H1 (cell line): Measurements from ENCODE around the gene MMS22L. TPM values are rescaled to one million over a fixed set of nuclear protein-coding genes. Genes with fewer than 3 reads are reported as not detected.

Experiments
- CTCF ChIA-PET: fragments of 300-600 bp; sonication (Branson Sonifier 250); formaldehyde crosslinking; loops from one replicate; lab custom pipeline; 2021; ENCODE audit not compliant: partially characterized antibody; lab: Charles Lee
- POLR2A ChIA-PET: fragments of 300-600 bp; sonication (Branson Sonifier 250); formaldehyde crosslinking; loops from one replicate; lab custom pipeline; 2021; ENCODE audit warnings: inconsistent platforms; ENCODE audit not compliant: partially characterized antibody; lab: Charles Lee
- DNase-seq, 2 experiments: peaks; one replicate each; pipeline versions ENCODE4 v3.0.0 to v3.0.0-alpha.2; 2010 to 2022; ENCODE audit warnings: low spot score in 2 of 2, low read depth in 1 of 2, mixed read lengths in 1 of 2
- FAIRE-seq: peaks from 2 replicates; lab custom pipeline; 2011; peaks lifted over from hg19 to GRCh38; lab: Jason Lieb, UNC
- H2AFZ ChIP-seq: 2 replicates; pipeline ENCODE4 v1.8.1; 2012; ENCODE audit warnings: low read length, inconsistent platforms
- H2AK5ac ChIP-seq: 2 replicates; pipeline ENCODE4 v1.6.1; 2013; ENCODE audit warnings: low read depth, low read length
- H2BK120ac ChIP-seq: replicated peaks from 2 replicates; pipeline ENCODE3; 2013; ENCODE audit warnings: low read depth, low read length, inconsistent platforms
- H2BK12ac ChIP-seq: 2 replicates; pipeline ENCODE4 v1.6.1; 2013; ENCODE audit warnings: low read depth, low read length
- H2BK15ac ChIP-seq: 2 replicates; pipeline ENCODE4 v1.6.1; 2013; ENCODE audit warnings: low read length
- H2BK20ac ChIP-seq: 2 replicates; pipeline ENCODE4 v1.6.1; 2013; ENCODE audit warnings: low read length
- H2BK5ac ChIP-seq: 2 replicates; pipeline ENCODE4 v1.6.1; 2013; ENCODE audit warnings: low read depth, low read length
- H3K14ac ChIP-seq: 2 replicates; pipeline ENCODE4 v1.6.1; 2013; ENCODE audit warnings: inconsistent platforms; ENCODE audit not compliant: insufficient read length
- H3K18ac ChIP-seq: 2 replicates; pipeline ENCODE4 v1.6.1; 2013; ENCODE audit warnings: low read length; ENCODE audit errors: extremely low read depth
- H3K23ac ChIP-seq: 2 replicates; pipeline ENCODE4 v1.6.1; 2013; ENCODE audit warnings: inconsistent platforms; ENCODE audit not compliant: insufficient read length
- H3K23me2 ChIP-seq: 2 replicates; pipeline ENCODE4 v1.6.1; 2013; ENCODE audit warnings: low read depth, low read length
- H3K27ac ChIP-seq: 2 replicates; pipeline ENCODE4 v1.6.1; 2011; ENCODE audit warnings: low read depth, low read length, inconsistent platforms
- H3K27me3 ChIP-seq, 4 experiments: replicated peaks in 1 of 4; 1 replicate in 1 of 4; 2 replicates in 3 of 4; pipeline versions ENCODE4 v1.6.1 to v1.8.1; 2011 to 2013; ENCODE audit warnings: low read length in 3 of 4, mild to moderate bottlenecking in 3 of 4, inconsistent platforms in 2 of 4, mixed read lengths in 2 of 4, moderate library complexity in 1 of 4; ENCODE audit not compliant: control insufficient read depth in 3 of 4, insufficient read depth in 3 of 4; ENCODE audit errors: extremely low read depth in 1 of 4
- H3K36me3 ChIP-seq, 4 experiments: 2 replicates each; pipeline versions ENCODE4 v1.6.1 to v1.8.1; 2011 to 2013; ENCODE audit warnings: mild to moderate bottlenecking in 4 of 4, low read length in 3 of 4, moderate library complexity in 2 of 4, control low read depth in 1 of 4, inconsistent platforms in 1 of 4; ENCODE audit not compliant: insufficient read depth in 4 of 4, control insufficient read depth in 2 of 4
- H3K4ac ChIP-seq: replicated peaks from 2 replicates; pipeline ENCODE3; 2013; ENCODE audit warnings: low read length, low read depth, mixed read lengths, inconsistent platforms; ENCODE audit not compliant: insufficient read length
- H3K4me1 ChIP-seq, 4 experiments: replicated peaks in 1 of 4; 1 replicate in 1 of 4; 2 replicates in 3 of 4; pipeline versions ENCODE4 v1.6.1 to v1.8.1; 2011 to 2013; ENCODE audit warnings: low read length in 3 of 4, inconsistent platforms in 2 of 4, mixed read lengths in 1 of 4; ENCODE audit not compliant: insufficient read depth in 4 of 4, control insufficient read depth in 3 of 4
- H3K4me2 ChIP-seq, 2 experiments: 2 replicates each; pipeline versions ENCODE4 v1.6.1 to v1.8.1; 2011 to 2013; ENCODE audit warnings: low read depth in 2 of 2, low read length in 2 of 2, control low read depth in 1 of 2, inconsistent platforms in 1 of 2, mild to moderate bottlenecking in 1 of 2; ENCODE audit not compliant: insufficient read depth in 1 of 2
- H3K4me3 ChIP-seq, 4 experiments: fragments of 200-600, 300-600 bp in 1 of 4; sonication (generic), shearing (Covaris generic), sonication (Bioruptor Twin) in 1 of 4; 2 replicates each; pipeline versions ENCODE4 v1.5.1 to v1.8.1; 2011 to 2016; ENCODE audit warnings: low read length in 4 of 4, low read depth in 3 of 4, control low read depth in 2 of 4, inconsistent platforms in 2 of 4, mild to moderate bottlenecking in 2 of 4, mixed read lengths in 1 of 4, moderate library complexity in 1 of 4; ENCODE audit not compliant: insufficient read depth in 2 of 4; ENCODE audit errors: extremely low read depth in 1 of 4
- H3K56ac ChIP-seq: replicated peaks from 2 replicates; pipeline ENCODE3; 2013; ENCODE audit warnings: low read depth, mild to moderate bottlenecking, mixed read lengths, low read length, inconsistent platforms; ENCODE audit not compliant: insufficient read length
- H3K79me1 ChIP-seq: 2 replicates; pipeline ENCODE4 v1.6.1; 2013; ENCODE audit warnings: low read depth, low read length, control low read depth
- H3K79me2 ChIP-seq, 2 experiments: 2 replicates each; pipeline versions ENCODE4 v1.6.1 to v1.8.1; 2012 to 2013; ENCODE audit warnings: low read length in 2 of 2, mild to moderate bottlenecking in 2 of 2, inconsistent platforms in 1 of 2; ENCODE audit not compliant: insufficient read depth in 2 of 2, control insufficient read depth in 1 of 2
- H3K9ac ChIP-seq, 4 experiments: replicated peaks in 1 of 4; 1 replicate in 1 of 4; 2 replicates in 3 of 4; pipeline versions ENCODE4 v1.6.1 to v1.8.1; 2011 to 2013; ENCODE audit warnings: low read depth in 3 of 4, low read length in 3 of 4, control low read depth in 2 of 4, mild to moderate bottlenecking in 2 of 4, moderate library complexity in 2 of 4, inconsistent platforms in 1 of 4; ENCODE audit errors: extremely low read depth in 1 of 4
- H3K9me3 ChIP-seq, 2 experiments: 2 replicates each; pipeline versions ENCODE4 v1.6.1 to v1.8.1; 2012 to 2013; ENCODE audit warnings: mild to moderate bottlenecking in 2 of 2, moderate library complexity in 2 of 2, control low read depth in 1 of 2, inconsistent platforms in 1 of 2, low read depth in 1 of 2, low read length in 1 of 2, mixed read lengths in 1 of 2; ENCODE audit not compliant: insufficient read depth in 2 of 2
- H4K20me1 ChIP-seq, 2 experiments: replicated peaks in 1 of 2; 2 replicates each; pipeline versions ENCODE3 to v1.8.1; 2011 to 2013; ENCODE audit warnings: inconsistent platforms in 2 of 2, low read length in 2 of 2, mild to moderate bottlenecking in 1 of 2; ENCODE audit not compliant: insufficient read depth in 2 of 2, control insufficient read depth in 1 of 2
- H4K5ac ChIP-seq: 2 replicates; pipeline ENCODE4 v1.6.1; 2013; ENCODE audit warnings: low read length, low read depth, mixed read lengths, inconsistent platforms; ENCODE audit not compliant: insufficient read length
- H4K8ac ChIP-seq: 2 replicates; pipeline ENCODE4 v1.8.0; 2013; ENCODE audit warnings: mild to moderate bottlenecking, moderate library complexity, low read length, inconsistent platforms; ENCODE audit not compliant: insufficient read depth; ENCODE audit errors: extremely low read depth
- H4K91ac ChIP-seq: replicated peaks from 2 replicates; pipeline ENCODE3; 2013; ENCODE audit warnings: low read length, mixed read lengths, inconsistent platforms; ENCODE audit not compliant: insufficient read length
- WGBS, 2 experiments: shearing (Covaris generic) in 1 of 2; methylation state at CpG; one replicate each; pipeline versions ENCODE4 v1.1.6 to v1.1.7; 2013 to 2015; ENCODE audit warnings: low lambda C conversion rate in 2 of 2, mixed read lengths in 2 of 2, inconsistent platforms in 1 of 2, low coverage in 1 of 2, missing lambda C conversion rate in 1 of 2; ENCODE audit not compliant: insufficient replicate concordance in 2 of 2, insufficient coverage in 1 of 2, insufficient read length in 1 of 2; ENCODE audit errors: extremely low coverage in 1 of 2, missing lambda C conversion rate in 1 of 2; 5-methylcytosine and 5-hydroxymethylcytosine counted together
- polyA plus RNA-seq, 7 experiments: library from polyadenylated mRNA; depleted of rRNA in 3 of 7; stranded (reverse) in 5 of 7; unstranded in 2 of 7; fragments of >200 nt in 5 of 7; fragments of 200-250 nt in 2 of 7; gene quantifications; 1 replicate in 5 of 7; 2 replicates in 1 of 7; 4 replicates in 1 of 7; pipeline versions ENCODE4 v1.2.1 to v1.2.3, GENCODE V29; 2011 to 2013; ENCODE audit warnings: missing spikeins in 2 of 7, mixed read lengths in 2 of 7
- total RNA-seq: library from RNA; stranded (reverse); fragmentation: NEBNext Ultra II Directional; extraction: Animal tissue kit (Norgen Biotek cat#: 25700); gene quantifications from 2 replicates; pipeline ENCODE4 v1.2.1, GENCODE V29; 2021
- TF ChIP-seq, protein P1 (sequence below): fragments of 300-600 bp; sonication (generic); IDR thresholded peaks from 2 replicates; pipeline ENCODE4 v1.7.1; 2012; ENCODE audit warnings: low read length, moderate library complexity, mild to moderate bottlenecking, inconsistent platforms; ENCODE audit not compliant: insufficient replicate concordance

The MMS22L gene
- total and polyA plus RNA-seq, 2 of the 8 experiments (the other 6 are each of a cell fraction or from before 2014, with no cell fraction given): 11.1 to 32.6 TPM

GRCh38 chr6:97322226-97322625 lies 39.2 kb upstream of the MMS22L start:
- Histone ChIP-seq H3K18ac (no peak overlapping the region), H3K4me3 (no peak overlapping the region), H3K4ac (no peak overlapping the region), H4K5ac (no peak overlapping the region), H3K56ac (no peak overlapping the region), H3K9me3 (no peaks in the 10 kb centered on the region), H4K20me1 (no peaks in the 10 kb centered on the region), H2AFZ (no peak overlapping the region), H4K8ac (no peak overlapping the region), H3K23ac (no peak overlapping the region), H3K36me3 (no peaks in the 10 kb centered on the region), H3K79me1 (no peaks in the 10 kb centered on the region), H2BK15ac (no peak overlapping the region), H3K79me2 (no peaks in the 10 kb centered on the region), H3K4me2 (no peak overlapping the region), H3K9ac (no peak overlapping the region), H3K23me2 (no peaks in the 10 kb centered on the region), H2BK120ac (no peak overlapping the region), H2BK5ac (no peak overlapping the region), H2AK5ac (no peak overlapping the region), H4K91ac (no peak overlapping the region), H2BK12ac (no peak overlapping the region), H3K27me3 (no peaks in the 10 kb centered on the region), H3K4me1 (no peaks in the 10 kb centered on the region), H3K27ac (no peak overlapping the region), H3K14ac (no peak overlapping the region), H2BK20ac (no peak overlapping the region)
- ChIA-PET POLR2A (no interaction called here), CTCF (no interaction called here)
- WGBS, 2 experiments: 92% methylated on average over 1 of the region's 1 CpG; no CpG with 5 or more reads in 1 of the 2 experiments
- no peak for DNase-seq
- FAIRE-seq: no peak
- TF ChIP-seq, protein P1, sequence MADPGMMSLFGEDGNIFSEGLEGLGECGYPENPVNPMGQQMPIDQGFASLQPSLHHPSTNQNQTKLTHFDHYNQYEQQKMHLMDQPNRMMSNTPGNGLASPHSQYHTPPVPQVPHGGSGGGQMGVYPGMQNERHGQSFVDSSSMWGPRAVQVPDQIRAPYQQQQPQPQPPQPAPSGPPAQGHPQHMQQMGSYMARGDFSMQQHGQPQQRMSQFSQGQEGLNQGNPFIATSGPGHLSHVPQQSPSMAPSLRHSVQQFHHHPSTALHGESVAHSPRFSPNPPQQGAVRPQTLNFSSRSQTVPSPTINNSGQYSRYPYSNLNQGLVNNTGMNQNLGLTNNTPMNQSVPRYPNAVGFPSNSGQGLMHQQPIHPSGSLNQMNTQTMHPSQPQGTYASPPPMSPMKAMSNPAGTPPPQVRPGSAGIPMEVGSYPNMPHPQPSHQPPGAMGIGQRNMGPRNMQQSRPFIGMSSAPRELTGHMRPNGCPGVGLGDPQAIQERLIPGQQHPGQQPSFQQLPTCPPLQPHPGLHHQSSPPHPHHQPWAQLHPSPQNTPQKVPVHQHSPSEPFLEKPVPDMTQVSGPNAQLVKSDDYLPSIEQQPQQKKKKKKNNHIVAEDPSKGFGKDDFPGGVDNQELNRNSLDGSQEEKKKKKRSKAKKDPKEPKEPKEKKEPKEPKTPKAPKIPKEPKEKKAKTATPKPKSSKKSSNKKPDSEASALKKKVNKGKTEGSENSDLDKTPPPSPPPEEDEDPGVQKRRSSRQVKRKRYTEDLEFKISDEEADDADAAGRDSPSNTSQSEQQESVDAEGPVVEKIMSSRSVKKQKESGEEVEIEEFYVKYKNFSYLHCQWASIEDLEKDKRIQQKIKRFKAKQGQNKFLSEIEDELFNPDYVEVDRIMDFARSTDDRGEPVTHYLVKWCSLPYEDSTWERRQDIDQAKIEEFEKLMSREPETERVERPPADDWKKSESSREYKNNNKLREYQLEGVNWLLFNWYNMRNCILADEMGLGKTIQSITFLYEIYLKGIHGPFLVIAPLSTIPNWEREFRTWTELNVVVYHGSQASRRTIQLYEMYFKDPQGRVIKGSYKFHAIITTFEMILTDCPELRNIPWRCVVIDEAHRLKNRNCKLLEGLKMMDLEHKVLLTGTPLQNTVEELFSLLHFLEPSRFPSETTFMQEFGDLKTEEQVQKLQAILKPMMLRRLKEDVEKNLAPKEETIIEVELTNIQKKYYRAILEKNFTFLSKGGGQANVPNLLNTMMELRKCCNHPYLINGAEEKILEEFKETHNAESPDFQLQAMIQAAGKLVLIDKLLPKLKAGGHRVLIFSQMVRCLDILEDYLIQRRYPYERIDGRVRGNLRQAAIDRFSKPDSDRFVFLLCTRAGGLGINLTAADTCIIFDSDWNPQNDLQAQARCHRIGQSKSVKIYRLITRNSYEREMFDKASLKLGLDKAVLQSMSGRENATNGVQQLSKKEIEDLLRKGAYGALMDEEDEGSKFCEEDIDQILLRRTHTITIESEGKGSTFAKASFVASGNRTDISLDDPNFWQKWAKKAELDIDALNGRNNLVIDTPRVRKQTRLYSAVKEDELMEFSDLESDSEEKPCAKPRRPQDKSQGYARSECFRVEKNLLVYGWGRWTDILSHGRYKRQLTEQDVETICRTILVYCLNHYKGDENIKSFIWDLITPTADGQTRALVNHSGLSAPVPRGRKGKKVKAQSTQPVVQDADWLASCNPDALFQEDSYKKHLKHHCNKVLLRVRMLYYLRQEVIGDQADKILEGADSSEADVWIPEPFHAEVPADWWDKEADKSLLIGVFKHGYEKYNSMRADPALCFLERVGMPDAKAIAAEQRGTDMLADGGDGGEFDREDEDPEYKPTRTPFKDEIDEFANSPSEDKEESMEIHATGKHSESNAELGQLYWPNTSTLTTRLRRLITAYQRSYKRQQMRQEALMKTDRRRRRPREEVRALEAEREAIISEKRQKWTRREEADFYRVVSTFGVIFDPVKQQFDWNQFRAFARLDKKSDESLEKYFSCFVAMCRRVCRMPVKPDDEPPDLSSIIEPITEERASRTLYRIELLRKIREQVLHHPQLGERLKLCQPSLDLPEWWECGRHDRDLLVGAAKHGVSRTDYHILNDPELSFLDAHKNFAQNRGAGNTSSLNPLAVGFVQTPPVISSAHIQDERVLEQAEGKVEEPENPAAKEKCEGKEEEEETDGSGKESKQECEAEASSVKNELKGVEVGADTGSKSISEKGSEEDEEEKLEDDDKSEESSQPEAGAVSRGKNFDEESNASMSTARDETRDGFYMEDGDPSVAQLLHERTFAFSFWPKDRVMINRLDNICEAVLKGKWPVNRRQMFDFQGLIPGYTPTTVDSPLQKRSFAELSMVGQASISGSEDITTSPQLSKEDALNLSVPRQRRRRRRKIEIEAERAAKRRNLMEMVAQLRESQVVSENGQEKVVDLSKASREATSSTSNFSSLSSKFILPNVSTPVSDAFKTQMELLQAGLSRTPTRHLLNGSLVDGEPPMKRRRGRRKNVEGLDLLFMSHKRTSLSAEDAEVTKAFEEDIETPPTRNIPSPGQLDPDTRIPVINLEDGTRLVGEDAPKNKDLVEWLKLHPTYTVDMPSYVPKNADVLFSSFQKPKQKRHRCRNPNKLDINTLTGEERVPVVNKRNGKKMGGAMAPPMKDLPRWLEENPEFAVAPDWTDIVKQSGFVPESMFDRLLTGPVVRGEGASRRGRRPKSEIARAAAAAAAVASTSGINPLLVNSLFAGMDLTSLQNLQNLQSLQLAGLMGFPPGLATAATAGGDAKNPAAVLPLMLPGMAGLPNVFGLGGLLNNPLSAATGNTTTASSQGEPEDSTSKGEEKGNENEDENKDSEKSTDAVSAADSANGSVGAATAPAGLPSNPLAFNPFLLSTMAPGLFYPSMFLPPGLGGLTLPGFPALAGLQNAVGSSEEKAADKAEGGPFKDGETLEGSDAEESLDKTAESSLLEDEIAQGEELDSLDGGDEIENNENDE: no peak
